CD4-positive, alpha-beta T cell treated with Interleukin-12 subunit alpha and Interleukin-12 subunit beta, for 1 hour (primary cell): ENCODE measurements around the gene CLEC4D.
A peak's percentile ranks its signal among the peaks of the same experiment; 100 is the strongest.
"Not testable (repeated sequence)": the region's sequence is repeated elsewhere in the genome, so short reads cannot be mapped to it uniquely, and the experiment has no call there.

Experiments
- DNase-seq: peaks from one replicate; pipeline ENCODE4 v3.0.0-alpha.2; 2020

CLEC4D gene

DNA sequence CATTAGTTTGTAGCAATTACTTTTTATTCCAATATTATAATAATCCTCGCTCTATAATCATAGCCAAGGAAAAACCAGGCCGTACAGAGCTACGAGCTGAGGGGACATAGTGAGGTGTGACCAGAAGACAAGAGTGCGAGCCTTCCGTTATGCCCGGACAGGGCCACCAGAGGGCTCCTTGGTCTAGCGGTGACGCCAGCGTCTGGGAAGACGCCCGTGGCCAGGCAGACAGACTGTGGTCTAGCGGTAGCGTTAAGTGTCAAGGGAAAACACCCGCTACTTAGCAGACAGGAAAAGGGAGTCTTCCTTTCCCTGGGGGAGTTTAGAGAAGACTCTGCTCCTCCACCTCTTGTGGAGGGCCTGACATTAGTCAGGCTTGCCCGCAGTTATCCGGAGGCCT lies 24.5 kb downstream of the CLEC4D start:
- DNase-seq = not testable (repeated sequence)

DNA sequence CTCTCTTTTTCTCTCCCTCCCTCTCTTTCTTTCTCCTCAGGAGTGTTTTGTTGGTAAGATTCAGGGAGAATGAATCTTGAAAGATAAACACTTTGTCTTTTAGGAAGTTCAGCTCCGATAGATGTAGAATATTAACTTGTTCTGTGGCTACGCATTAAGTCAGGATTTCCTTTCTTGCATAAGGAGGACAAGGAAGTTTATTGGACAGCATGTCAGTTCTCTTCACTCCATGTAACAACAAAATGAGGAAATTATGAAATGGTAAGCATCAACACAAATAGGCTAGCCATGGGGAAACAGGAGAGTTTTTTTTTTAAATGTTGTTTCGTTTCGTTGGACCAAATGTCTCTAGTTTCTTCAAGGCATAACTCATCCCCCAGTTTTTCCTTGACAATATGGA lies 27.5 kb downstream of the CLEC4D start, which contains the start of gene CLEC4E:
Gene CLEC4E (minus strand): TSS at position 75 of the 400 bp plus-strand sequence. CDS start 108 bp downstream, outside the sequence.
- not testable (repeated sequence) for DNase-seq

- no peak for DNase-seq
Measured at GRCh38 chr12:8541562-8541961, 28.3 kb downstream of the CLEC4D start.

- DNase-seq = peak; percentile 75
Measured at GRCh38 chr12:8544295-8544694, 31.0 kb downstream of the CLEC4D start.

DNA sequence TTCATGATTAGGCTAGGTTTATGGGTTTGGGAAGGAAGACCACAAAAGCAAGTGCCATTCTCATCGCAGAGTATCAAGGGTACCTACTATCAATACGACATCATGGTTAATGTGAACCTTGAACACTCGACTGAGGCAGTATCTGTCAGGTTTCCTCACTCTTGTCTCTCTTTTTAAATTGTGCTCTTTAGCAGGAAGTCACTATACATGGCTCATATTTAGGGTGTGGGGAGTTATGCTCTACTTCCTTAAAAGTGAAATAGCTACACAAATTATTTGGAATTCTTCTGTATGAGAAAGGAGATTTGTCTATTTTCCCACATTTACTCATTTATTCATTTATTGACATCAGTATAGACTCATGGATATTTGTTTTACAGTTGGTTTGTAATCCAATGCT lies 33.3 kb downstream of the CLEC4D start:
- no peak for DNase-seq

DNA sequence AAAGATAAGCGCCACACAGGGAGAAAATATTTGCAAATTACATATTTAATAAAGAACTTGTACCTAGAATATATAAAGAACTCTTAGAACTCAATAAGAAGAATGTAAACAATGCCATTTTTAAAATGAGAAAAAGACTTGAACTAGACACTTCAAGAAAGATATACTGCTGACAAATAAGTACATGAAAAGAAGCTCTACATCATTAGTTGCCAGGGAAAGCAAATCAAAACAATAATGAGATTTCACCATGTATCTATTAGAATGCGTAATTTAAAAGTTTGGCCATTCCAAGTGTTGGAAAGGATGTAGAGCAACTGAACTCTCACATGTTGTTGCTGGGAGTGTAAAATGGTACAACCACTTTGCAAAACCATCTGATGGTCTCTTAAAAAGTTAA lies 34.3 kb downstream of the CLEC4D start:
- DNase-seq = no peak

- DNase-seq = no peak
Measured at GRCh38 chr12:8548192-8548591, 34.9 kb downstream of the CLEC4D start.

DNA sequence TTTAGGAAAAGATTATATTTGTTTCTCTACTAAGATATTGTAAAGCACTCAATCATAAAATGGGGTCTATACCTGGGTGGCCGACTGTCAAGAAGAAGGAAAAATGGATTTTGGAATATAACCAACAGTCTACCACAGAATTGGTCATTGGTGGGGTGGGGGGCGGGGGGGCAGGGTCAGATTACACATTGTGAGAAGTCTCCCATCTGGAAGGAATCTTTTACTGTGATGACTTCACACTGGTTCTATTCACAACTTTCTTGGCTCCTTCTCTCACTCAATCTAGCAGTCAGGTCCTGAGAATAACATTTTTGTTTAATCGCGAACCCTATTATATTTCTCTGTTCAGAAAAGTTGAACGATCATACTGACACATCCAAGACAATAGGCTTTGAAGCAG lies 36.1 kb downstream of the CLEC4D start:
- DNase-seq = no peak

DNA sequence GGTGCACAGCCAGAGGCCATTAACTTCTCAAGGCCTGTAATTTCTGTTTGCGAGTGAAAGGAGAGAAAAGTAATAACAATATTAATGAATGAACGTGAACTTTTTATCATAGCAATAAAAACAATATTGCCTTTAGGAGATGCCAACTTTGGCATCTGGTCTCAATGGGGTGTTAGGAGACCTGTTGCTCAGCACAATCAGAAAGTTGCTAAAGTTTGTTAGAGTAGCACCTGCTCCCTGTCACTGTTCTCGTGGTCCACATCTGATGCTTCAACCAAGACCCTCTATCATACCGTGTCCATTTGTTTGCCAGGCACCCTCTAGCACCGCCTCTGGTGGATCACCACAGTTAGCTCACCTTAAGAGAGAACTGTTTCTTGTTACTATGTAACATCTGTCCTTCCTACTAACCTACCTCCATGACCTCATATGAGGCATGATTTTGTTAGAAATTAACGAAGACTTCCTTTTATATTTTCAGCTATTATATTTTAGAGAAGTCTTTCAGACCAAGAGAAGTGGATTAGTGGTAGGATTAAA lies 39.9 kb downstream of the CLEC4D start:
- no peak for DNase-seq

GRCh38 chr12:8554451-8555195 lies 41.3 kb downstream of the CLEC4D start:
- no peak for DNase-seq

GRCh38 chr12:8556531-8557097 lies 43.3 kb downstream of the CLEC4D start:
- DNase-seq = no peak

GRCh38 chr12:8559676-8560075 lies 46.4 kb downstream of the CLEC4D start:
- DNase-seq = no peak

- no peak for DNase-seq
Measured at GRCh38 chr12:8561011-8561410, 47.7 kb downstream of the CLEC4D start.

GRCh38 chr12:8562310-8562709 lies 49.0 kb downstream of the CLEC4D start:
- no peak for DNase-seq

GRCh38 chr12:8563356-8563755 lies 50.1 kb downstream of the CLEC4D start:
- DNase-seq = no peak

DNA sequence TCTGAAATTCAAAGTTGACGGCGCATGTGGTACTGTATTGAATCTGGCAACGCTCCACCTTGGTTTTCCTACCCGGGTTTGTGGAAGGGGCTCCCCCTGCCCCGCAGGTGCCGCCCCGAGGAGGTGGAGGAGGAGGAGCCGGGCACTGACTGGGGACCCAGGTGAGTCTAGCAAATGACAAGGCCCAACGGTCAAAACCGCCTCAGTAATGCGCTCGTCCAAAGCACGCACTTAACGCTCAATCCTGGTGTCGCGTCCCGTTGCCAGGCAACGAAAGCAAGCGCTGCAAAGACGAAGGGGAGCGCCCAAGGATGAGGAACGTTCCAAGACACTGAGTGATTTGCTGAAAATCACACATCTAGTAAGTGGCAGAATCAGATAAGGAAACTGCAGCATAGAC lies 51.4 kb downstream of the CLEC4D start:
- DNase-seq = no peak

GRCh38 chr12:8566052-8566451 lies 52.7 kb downstream of the CLEC4D start:
- not testable (repeated sequence) for DNase-seq

GRCh38 chr12:8566525-8566924 lies 53.2 kb downstream of the CLEC4D start:
- no peak for DNase-seq
